ENCODE results near the gene MYOC.
"Not testable (repeated sequence)": the region's sequence is repeated elsewhere in the genome, so short reads cannot be mapped to it uniquely, and the experiment has no call there.

Gene MYOC

DNA sequence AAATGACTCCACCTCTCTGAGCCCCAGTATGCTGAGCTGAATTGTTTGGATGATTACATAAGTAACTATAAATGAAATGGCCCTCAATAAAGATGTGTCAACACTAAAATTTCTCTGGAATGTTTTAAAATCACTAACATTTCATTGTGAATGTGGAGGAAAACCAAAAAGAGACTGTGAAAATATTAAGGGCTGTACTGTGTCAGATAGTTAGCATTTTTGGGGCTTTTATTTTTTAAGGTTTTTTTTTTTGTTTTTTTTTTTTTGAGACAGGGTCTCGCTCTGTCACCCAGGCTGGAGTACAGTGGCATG is 6.3 kb downstream of the MYOC start:
- no peak for DNase-seq

DNA sequence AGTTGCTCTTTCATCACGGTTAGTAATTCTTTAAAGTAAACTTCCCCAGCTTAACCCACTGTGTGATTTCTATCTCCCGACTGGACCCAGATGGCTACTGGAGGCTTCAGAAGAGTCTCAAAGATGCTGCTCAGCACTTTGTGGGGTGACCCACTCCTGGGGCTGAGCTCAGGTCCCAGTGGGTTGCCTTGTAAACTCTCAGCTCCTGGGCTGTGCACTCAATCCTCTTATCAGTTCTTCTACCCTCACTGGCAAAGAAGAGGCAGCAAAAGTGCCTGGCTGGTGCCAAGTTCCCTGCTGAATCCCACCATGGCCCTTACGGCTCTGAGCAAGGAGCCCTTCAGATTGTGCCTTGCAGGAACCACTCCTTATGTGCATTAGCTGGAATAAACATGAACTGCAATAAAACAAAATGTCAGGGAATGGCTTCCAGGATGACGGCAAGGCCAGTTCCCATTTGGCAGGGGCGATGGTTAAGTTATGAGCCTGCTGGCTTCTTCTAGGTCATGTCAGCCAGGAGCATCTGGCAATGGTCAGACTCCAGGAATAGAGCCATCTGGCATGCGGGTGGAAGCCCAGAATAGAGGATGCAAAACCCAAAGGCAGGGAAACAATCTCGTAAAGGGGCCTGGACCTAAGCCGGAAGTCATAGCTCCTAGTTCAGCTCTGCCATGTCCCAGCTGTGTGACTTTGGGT is 6.8 kb downstream of the MYOC start:
- DNase-seq, result no peak

DNA sequence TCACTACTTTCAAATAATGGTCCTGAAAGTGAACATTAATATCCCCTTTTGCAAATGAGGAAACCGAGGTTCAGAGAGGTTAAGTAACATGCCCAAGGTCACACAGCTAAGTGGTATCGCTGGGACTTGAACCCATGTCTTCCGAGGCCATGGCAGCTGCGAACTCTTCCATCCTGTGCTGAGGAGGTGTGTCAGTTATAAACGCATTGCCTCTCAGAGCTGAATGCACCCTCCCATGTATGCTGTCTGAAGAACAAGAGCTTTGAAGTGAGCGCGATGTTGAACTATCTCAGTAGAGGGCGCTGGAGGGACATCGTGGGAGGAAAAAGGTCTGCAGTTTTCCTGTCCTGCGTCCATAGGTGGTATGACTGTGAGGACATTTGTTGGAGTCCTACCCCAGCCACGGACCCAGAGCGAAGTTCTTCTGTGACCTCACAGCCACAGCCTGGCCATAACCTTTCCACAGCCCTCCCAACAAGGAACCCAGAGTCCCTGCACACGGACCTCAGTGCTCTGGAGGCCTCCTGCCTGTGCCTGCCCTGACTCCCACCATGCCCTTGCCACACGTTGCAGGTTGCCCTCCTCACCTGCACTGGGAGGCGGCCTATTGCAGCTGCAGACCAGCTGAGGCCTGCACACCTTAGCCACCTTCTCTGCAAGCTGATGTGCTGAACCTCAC is 7.5 kb downstream of the MYOC start:
- peak; percentile 56 to 86 for DNase-seq

DNA sequence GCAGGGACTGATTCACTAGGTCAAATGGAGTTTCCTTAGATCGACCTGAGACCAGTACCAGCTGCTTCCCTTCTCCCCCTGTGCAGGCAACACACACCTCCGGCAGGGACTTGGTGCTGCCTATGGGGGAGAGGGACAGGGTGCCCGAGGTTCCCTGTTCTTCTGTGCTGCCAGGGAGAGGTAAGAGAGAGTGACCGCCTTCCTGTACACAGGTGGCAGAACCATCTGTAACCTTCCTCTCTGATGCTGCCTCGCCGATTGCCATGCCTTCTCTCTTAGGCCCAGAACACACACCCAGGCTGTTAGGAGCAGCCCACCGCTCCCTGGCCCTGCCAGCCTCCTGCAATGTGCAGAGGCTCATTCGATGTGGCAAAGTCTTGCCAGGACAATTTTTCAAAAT is 9.3 kb downstream of the MYOC start:
- no peak for DNase-seq

DNA sequence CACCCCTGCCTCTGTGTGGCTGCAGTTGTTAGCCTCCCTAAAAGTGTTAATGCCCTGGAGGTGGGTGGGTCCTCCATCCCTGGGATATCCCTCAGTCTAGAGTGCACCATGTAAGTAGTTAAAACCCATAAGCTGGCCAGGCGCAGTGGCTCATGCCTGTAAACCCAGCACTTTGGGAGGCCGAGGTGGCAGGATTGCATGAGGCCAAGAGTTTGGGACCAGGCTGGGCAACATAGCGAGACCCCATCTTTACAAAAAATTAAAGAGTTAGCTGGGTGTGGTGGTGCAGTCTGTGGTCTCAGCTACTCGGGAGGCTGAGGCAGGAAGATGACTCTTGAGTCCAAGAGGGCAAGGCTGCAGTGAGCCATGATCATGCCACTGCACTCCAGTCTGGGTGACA is 10.3 kb downstream of the MYOC start:
- DNase-seq, result no peak

DNA sequence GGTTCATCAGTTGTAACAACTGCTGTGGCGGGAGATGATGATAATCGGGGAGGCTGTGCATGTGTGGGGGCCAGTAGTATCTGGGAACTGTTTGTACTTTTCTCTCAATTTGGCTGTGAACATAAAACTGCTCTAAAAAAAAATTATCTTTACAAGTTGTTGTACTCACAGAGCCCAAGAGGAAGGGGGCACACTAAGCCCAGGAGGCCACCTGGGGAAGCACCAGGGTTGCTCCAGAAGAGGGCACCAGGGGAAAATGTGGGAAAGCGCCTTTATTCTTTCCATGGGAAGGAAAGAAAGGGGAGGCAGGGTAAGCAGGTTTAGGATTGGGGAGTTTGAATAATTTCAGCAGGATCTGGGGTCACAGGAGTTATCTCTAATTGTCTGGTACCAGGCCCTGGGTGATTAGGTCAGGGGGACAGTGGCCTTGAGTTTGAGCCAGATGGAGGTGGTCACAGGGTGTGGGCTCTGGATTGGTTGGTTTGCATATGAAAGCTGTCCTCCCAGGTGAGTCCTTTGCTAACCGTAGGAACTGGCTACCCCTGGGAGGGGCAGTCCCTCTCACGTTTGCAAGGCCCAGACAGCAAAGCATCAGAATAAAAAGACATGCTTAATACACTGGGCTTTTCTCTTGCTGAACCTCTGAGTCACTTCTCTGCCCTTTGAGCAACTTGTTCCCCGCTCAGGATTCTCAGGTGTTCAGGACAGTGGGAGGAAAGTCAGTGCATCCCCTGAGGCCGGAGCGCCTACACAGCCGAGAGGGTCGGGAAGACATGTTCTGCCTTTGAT is 11.2 kb downstream of the MYOC start:
- DNase-seq, result no peak

DNA sequence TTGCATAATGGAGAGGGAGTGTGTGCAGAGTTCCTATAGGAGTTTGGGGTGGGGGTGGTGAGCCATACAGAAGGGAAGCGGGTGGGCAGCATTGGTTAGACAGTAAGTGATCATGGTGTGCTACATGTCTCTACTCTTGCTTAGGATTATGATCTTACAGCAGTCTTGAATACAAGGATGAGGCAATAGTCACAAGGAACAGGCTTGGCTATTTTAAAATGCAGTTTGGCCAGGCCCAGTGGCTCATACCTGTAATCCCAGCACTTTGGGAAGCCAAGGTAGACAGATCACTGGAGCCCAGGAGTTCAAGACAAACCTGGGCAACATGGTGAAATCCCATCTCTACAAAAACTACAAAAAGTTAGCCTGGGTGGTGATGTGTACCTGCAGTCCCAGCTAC is 12.3 kb downstream of the MYOC start:
- DNase-seq, result no peak

DNA sequence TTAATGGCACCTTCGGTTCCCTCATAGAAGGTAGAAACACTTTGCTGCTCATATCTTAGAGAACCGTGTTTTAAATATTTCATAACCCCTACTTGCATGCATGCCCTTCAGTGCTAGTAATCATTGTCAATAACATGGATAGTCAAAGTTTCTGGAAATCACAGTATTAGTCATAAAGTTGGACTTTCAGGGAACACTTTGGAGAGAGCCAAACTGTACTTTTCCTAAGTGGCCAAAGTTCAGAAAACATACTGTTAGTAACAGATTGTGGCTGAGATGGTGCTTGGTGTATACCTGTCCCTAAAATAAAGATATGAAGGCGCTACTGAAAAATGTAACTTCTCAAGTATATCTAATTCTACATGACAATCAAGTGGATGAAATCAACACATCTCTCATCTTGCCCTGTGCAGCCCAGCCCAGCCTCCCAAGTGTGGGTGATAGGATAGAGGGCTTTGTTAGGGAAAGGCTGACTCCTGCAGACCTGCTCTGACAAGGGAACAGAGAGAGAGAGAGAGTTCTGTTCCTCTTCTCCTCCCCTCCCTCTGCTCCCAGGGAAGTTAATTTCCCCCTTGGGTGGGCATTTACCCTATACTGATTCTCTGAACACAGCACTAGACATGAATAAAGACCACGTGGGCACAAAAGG is 14.4 kb downstream of the MYOC start:
- DNase-seq, result no peak

DNA sequence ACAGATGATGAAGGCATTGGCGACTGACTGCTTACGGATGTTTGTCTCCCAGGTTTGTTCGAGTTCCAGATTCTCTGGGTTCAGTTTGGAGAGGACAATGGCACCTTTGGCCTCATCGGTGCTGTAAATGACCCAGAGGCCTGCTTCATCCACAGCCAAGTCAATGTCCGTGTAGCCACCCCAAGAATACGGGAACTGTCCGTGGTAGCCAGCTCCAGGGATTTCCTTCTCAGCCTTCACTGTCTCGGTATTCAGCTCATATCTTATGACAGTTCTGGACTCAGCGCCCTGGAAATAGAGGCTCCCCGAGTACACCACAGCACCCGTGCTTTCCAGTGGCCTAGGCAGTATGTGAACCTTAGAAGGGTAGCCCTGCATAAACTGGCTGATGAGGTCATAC is 16.3 kb downstream of the MYOC start:
- no peak for DNase-seq

DNA sequence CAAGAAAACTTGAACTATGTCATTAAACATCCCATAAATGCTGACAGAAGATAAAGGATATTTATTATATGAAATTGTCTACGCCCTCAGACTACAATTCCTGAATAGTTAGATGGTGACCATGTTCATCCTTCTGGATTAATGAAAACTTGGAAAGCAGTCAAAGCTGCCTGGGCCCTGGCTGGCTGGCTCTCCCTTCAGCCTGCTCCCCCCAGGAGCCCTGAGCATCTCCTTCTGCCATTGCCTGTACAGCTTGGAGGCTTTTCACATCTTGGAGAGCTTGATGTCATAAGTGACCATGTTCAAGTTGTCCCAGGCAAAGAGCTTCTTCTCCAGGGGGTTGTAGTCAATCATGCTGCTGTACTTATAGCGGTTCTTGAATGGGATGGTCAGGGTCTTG is 16.8 kb downstream of the MYOC start:
- DNase-seq, result no peak

DNA sequence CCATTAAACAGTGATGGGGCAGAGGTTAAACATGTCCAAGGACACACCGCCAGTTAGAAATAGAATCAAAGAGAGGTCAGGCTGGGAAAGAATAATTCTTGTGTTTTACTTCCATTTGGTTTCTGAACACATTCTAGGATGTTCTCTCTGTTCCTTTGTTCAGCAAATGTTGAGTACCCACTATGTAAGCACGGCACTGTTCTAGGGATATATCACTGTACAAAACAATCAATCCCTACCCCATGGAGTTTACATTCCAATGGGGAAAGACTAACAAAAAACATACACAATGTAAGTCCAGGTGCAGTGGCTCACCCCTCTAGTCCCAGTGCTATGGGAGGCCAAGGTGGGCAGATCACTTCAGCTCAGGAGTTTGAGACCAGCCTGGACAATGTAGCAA is 24.3 kb downstream of the MYOC start:
- DNase-seq, result no peak

DNA sequence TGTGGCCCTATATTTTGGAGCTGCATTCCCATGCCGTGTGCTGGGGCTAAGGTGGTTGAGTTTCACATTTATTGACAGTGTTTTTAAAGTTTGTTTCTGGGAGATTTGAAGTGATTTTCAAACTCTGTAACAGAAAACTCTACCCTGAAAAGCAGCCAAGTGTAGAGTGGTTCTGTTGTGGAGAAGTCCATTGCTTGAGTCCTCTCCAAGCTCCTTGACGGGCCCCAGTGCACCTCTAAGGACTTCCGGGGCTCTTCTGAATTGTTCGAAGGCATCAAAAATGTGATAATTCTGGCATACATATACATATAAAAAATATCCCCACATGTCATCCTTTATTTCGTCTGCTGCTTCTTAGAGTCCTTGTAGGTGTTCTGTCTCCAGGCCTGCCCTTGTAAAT is 25.5 kb downstream of the MYOC start:
- DNase-seq, result no peak

DNA sequence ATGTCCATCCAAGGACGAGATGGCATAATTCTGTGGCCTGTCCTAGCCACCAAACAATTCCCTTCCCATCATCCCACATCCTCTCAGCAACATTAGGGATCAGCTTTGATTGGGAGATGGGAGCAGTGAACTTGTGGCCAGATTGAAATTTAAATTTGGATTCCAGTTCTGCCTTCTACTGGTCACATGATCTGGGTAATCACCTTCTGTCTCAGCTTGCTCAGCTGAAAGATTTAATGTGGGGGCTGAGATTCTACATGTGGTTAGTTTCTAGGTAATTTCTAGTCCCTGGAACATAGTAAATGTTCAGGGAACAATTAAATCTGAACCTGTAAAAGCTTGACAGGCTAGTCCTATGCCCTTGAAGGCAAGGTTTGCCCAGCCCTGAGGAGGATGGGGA is 27.3 kb downstream of the MYOC start:
- DNase-seq, result peak in 1 of 2 donors; percentile 1

DNA sequence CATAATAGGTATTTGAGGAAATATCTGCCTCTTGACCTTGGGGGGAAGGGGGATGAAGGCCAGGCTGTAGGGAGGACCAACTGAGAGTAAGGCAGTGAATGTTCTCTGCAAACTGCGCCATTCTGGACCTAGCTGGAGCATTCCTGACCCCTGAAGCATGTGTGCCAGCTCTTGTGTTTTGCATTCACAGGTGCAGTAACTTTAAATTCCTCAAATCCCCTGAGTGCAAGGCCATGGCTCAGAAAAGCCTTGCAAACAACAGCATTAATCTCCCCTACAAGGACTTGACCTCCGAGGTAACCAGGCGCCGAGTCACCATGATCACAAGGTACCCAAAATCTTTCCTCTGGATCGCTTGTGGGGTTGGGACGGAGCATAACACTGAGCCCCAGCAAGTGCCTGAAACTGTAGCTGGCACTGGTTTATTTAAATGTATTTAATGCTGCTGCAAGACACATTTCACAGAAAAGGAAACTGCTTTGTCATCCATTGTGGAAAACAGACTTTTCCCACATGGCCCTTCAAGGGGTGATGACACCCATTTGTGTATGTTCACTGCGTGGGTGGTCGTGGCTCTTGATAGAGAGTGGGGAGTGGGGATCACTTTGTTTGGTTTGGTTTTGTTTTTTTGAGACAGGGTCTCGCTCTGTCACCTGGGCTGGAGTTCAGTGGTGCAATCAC is 28.7 kb downstream of the MYOC start:
- DNase-seq, result no peak

DNA sequence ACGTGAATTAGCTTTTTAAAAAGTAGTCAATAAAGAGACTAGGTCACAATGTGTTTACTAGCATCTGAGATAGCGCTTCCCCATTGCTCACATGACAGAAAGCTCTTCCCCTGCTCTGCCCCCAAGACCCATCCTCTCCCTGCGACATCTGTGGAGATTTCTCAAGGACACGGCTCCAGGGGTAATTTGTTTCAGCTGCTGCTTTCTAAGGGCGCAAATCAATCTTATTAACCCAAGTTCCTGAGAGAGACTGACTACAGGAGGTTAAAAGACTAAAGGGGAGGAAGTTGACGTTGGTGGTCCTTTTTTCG is 30.4 kb downstream of the MYOC start, which contains the start of gene MYOCOS:
Gene MYOCOS (plus strand): TSS at position 92 of the 311 bp plus-strand sequence. CDS start 1,641 bp downstream, outside the sequence.
- DNase-seq, result no peak

DNA sequence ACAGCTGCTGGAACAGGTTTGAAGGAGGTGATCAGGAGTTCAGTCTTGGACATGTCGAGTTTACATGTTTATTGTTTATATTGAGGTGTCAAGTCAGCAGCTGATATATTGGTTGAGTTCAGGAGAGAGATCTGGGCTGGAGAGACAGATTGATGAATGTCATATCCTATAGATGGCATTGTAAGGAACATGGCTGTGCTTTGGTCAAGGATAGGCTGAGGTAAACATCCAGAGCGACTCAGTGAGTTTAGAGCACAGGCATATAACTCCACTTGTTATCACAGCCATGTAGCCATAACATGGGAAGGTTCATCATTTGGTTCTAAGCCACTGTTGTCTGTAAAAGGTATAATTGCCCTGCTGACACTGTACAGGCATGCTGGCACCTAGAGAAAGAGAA is 35.9 kb downstream of the MYOC start:
- DNase-seq, result no peak

DNA sequence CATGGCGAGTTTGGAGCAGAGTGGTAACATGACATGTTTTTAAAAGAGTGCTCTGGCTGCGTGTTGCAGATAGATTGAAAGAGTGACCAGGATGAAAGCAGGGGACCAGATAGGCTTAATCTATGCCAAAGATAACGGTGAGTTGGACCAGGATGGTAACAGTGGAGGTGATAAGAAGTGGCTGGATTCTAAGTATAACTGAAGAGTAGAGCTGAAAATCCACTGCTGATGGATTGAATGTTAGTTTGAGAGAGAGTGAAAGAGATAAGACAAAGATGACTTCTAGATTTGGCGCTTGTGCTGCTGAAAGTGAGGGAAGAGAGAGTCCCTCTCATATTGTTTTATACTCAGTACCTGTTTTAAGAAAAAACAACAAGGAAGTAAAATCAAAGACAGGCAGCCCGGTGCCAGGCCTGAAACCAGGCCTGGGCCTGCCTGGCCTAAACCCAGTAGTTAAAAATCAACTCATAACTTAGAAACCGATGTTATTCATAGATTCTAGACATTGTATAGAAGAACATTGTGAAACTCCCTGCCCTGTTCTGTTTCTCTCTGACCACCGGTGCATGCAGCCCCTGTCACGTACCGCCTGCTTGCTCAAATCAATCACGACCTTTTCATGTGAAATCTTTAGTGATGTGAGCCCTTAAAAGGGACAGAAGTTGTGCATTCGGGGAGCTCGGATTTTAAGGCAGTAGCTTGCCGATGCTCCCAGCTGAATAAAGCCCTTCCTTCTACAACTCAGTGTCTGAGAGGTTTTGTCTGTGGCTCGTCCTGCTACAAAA is 37.2 kb downstream of the MYOC start:
- DNase-seq, result not testable (repeated sequence)

DNA sequence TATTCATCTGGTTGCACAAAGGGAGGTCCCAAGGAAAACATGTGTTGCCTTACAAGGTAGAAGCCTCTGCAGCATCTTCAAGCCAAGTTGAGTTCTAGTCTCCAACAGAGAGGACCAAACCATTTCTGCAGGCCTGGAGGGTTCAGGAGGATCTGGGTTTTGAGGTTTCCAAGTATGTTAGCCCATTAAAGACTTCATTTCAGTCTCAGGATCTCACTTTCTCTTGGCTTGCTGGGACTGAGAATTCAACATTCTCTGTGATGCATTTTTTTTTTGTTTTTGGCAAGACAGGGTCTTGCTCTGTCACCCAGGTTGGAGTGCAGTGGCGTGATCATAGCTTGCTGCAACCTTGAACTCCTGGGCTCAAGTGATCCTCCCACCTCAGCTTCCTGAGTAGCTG is 39.2 kb downstream of the MYOC start:
- DNase-seq, result no peak

DNA sequence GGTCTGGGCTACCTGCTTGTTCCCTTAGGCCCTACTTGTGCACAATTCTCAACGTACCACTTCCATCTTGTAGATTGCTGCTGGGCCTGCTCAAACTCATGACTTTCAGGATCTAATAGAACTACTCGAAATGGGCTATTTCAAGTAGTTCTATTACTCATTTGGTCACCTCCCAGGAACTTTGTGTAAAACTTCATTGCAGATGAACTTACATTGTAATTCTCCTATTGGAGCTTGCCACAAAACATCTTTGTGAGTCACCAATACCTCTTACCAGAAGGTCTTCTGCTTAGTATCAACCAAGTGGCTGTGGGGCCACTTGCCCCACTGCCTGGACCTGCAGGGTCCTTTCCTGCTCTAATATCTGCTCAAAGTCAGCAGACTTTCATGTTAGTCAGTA is 41.2 kb downstream of the MYOC start:
- DNase-seq, result no peak

DNA sequence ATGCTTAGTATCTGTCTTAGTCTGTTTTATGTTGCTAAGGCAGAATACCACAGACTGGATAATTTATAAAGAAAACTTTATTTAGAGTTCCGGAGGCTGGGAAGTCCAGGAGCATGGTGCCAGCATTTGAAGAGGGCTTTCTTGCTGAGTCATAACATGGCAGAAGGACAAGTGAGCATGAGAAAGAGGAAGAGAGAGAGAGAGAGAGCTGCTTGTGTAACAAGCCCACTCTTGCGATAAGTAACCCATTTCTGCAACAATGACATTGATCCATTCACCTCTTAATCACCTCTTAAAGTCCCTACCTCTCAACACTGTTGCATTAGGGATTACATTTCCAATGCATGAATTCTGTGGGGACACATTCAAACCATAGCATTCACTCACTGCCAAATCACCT is 42.1 kb downstream of the MYOC start:
- DNase-seq, result peak in 1 of 2 donors; percentile 4

DNA sequence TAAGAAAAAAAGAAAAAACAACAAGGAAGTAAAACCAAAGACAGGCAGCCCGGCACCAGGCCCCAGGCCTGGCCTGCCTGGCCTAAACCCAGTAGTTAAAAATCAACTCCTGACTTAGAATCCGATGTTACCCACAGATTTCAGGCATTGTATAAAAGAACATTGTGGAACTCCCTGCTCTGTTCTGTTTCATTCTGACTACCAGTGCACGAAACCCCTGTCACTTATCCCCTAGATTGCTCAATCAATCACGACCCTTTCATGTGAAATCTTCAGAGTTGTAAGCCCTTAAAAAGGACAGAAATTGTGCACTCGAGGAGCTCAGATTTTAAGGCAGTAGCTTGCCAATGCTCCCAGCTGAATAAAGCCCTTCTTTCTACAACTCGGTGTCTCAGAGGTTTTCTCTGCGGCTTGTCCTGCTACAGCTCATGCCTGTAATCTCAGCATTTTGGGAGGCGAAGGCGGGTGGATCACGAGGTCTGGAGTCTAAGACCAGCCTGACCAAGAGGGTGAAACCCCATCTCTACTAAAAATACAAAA is 46.0 kb downstream of the MYOC start:
- DNase-seq, result no peak

DNA sequence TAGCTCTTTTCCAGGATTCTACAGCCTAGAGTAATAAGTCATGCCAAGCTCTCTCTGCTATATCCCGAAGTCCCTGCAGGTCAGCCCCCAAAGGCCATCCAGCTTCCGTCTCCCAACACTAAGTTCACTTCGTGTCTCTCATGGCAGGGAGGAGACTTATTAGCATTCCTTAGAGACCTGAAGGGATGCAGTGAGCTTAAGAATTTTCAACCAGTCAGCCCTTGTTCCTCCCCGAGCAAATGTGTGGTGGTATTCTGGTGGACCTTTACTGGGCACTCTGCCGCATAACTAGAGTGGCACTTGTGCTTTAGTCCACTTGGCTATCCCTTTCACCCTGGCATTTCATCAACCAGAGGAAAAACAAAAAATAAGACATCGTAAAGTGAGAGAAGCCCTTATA is 49.4 kb downstream of the MYOC start:
- DNase-seq, result not testable (repeated sequence)
